ENCODE results near the gene TTC19.

GRCh38 chr17:16026895-16027294, 27.3 kb downstream of the TTC19 start:
- TF ChIP-seq POLR2A (IDR thresholded peaks at IDR 0.05): no peak
- TF ChIP-seq, protein P1, sequence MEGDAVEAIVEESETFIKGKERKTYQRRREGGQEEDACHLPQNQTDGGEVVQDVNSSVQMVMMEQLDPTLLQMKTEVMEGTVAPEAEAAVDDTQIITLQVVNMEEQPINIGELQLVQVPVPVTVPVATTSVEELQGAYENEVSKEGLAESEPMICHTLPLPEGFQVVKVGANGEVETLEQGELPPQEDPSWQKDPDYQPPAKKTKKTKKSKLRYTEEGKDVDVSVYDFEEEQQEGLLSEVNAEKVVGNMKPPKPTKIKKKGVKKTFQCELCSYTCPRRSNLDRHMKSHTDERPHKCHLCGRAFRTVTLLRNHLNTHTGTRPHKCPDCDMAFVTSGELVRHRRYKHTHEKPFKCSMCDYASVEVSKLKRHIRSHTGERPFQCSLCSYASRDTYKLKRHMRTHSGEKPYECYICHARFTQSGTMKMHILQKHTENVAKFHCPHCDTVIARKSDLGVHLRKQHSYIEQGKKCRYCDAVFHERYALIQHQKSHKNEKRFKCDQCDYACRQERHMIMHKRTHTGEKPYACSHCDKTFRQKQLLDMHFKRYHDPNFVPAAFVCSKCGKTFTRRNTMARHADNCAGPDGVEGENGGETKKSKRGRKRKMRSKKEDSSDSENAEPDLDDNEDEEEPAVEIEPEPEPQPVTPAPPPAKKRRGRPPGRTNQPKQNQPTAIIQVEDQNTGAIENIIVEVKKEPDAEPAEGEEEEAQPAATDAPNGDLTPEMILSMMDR (IDR thresholded peaks at IDR 0.05): no peak

All from body of pancreas (tissue), 4 donors.